ENCODE measurements around the gene CDKAL1.

The CDKAL1 gene

GRCh38 chr6:20684474-20684873, 150.2 kb downstream of the CDKAL1 start:
- no peak for DNase-seq

DNA sequence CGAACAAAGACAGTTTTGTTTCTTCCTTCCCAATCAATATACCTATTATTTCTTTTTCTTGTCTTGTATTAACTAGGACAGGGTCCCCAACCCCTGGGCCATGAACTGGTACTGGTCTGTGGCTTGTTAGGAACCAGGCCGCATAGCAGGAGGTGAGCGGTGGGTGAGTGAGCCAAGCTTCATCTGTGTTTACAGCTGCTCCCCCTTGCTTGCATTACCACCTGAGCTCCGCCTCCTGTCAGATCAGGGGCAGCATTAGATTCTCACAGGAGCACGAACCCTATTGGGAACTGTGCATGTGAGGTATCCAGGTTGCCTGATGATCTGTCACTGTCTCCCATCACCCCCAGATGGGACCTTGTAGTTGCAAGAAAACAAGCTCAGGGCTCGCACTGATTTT, 151.9 kb downstream of the CDKAL1 start:
- DNase-seq, result no peak

GRCh38 chr6:20687494-20687893, 153.2 kb downstream of the CDKAL1 start:
- DNase-seq, result no peak

DNA sequence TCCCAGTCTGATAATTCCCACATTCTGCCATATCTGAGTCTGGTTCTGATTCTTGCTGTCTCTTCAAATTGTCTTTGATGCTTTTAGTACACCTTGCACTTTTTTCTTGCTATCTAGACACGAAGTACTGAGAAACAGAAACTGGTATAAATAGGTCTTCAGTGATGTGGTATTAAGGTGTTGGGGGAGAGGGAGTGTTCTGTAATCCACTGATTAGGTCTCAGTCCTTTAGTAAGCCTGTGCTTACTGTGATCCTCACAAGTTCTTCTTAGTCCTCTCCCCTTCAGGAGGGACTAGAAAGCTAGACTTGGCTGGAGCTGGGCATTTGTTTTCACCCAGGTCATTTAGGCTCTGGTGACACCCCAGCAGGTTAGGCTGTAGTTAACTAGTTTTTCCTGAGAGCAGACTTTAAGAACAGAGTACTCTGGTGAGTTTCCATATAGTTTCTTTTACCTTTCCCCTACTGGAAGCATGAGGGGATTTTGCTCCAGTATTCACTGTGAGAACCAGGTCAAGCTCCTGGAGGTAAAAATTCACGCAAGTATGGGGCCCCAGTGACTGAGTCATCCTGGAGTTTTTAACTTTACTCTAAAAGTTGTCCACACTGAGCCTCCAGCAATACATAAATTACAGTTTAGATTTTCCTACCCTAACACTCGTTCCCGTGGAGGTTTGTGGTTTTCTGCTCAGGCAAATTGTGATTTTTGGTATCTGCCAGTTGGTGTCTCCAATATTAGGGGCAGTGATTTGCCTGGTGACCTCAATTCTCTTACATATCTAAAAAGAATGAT, 154.6 kb downstream of the CDKAL1 start:
- DNase-seq, result no peak

GRCh38 chr6:20691185-20691584, 156.9 kb downstream of the CDKAL1 start:
- no peak for DNase-seq

DNA sequence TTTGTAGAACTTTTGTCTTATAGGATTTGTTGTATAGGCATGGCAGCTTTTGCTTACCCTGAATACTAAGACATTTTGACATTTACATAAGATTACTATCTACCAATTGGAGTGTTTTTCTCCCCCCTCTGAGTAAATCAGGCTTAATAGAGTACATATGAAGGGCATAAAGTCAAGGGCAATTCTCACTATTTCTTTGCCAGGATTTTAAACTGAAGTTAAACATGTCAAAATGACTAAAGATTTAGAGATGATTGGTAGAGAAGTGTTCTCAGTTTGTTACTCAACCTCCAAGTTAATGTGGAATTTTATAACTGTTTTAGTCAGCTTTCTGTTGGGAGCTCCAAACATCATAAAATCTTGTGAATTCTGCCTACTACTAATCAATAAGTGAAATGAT, 157.8 kb downstream of the CDKAL1 start:
- no peak for DNase-seq

DNA sequence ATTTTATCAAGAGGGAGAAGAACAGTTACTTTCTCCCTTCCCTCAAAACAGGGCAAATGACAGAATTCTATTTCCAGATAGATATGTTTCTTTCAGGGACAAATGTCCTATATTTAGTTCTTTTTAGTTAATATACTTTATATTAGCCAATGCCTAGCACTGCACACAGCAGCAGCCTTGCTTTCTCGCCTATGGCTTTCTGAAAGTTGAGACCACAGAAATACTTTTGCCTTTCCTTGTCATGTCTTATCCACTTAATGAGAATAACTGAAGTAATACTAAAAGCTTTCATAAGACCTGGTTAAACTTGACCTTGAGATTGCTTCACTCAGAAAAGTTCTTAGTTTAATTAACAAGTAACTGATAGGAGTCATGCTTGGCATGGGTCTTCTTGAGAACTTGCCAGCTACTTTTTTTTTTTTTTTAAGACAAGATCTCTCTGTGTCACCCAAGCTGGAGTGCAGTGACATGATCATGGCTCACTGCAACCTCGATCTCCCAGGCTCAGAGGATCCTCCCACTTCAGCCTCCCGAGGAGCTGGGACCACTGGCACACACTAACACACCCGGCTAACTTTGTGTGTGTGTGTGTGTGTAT, 159.3 kb downstream of the CDKAL1 start:
- DNase-seq, result no peak

GRCh38 chr6:20696676-20697075, 162.4 kb downstream of the CDKAL1 start:
- DNase-seq, result no peak

DNA sequence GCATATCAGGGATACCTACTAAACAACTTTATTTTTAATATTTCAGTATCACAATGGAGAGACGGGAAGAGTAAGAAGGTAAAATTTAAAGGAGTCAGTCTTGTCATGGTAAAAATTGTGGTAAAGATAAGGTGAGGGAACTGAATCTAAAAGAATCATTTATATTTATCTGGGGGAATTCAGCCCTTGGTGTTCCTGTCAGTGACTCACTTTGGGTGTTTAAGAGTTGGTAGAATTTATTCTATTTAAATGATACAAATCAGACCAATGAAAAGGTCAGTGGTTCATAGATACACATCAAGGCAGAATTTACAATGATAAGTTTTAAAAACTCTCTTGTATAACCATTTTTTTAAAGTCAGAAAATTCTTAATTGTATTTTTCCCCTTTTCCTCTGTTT, 164.4 kb downstream of the CDKAL1 start:
- DNase-seq, result no peak

DNA sequence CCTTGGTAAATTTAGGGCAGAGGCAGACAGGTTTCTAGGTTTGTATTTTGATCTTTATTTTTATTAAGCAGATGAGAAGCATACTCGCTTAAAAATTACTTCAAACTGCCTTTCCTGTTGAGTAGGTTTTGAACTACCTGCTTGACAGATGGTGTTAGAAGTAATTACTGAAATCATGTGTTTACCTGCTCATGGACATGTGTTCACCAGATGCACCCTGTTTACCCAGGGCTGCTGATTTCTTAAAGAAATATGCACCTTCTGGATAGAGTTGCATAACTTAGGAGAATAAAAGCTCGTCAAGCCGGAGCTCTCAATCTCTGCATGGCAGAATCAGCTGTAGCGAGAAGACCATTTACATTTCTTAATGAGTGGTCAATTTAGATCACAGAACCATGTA, 165.1 kb downstream of the CDKAL1 start:
- no peak for DNase-seq

DNA sequence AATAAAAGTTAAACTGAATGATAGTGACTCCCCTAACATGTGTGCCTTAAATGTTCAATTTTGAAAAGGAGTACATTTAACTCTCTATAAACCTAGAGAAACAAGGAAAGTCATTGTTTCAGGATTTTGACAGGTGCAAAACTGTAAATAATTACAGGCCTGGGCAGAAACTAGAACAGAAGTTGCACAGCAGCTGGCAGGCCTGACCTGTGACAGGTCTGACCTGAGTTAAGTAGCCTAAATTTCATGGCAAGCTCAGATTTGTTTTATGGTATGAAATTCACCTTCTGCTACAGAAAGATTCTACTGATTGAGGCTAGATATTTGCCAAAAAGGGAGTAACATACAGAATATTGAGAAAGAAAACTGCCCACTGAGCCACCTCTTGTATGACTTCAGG, 166.1 kb downstream of the CDKAL1 start:
- DNase-seq, result no peak

GRCh38 chr6:20702366-20702765, 168.1 kb downstream of the CDKAL1 start:
- DNase-seq, result no peak

DNA sequence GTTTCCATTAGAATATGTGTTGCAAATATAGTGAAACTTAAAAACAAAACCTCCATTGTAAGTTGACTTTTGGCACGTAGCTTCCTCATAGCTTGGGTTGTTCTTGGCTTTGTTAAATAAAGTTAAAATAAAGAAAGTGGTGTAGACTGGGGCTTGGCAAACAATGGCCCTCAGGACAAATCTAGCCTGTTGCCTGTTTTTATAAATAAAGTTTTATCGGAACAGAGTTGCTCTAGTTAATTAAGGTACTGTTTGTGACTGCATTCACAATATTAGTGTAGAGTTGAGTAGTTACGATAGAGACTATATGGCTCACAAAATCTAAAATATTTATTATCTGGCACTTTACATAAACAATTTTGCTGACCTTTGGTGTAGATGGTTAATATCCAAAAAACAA, 168.8 kb downstream of the CDKAL1 start:
- no peak for DNase-seq

- DNase-seq, result no peak
Observed at GRCh38 chr6:20704325-20705025, 170.2 kb downstream of the CDKAL1 start.

DNA sequence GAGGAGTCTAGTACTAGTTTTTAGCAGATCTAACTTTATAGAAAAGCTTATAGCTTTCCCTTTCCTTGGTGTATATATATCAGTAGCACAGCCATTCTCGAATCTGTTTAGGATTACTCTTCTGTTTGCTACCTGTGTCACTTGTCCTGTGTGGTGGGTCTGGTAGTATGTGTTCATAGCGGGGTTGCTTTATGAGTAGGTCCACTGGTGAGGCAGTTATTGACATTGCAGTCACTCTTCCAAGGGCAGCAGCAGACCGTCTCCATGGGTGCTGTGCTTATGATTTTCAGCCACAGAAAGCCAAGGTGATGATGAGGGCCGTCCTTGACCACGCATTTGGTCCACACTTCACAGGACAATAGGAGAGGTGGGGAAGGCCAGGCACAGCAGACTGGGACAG, 171.5 kb downstream of the CDKAL1 start:
- no peak for DNase-seq

- DNase-seq, result no peak
Observed at GRCh38 chr6:20706238-20706938, 172.1 kb downstream of the CDKAL1 start.

- no peak for DNase-seq
Observed at GRCh38 chr6:20706939-20707485, 172.8 kb downstream of the CDKAL1 start.

GRCh38 chr6:20707870-20708269, 173.6 kb downstream of the CDKAL1 start:
- DNase-seq, result no peak

- no peak for DNase-seq
Observed at GRCh38 chr6:20708367-20709124, 174.3 kb downstream of the CDKAL1 start.

- no peak for DNase-seq
Observed at GRCh38 chr6:20709451-20709850, 175.2 kb downstream of the CDKAL1 start.

DNA sequence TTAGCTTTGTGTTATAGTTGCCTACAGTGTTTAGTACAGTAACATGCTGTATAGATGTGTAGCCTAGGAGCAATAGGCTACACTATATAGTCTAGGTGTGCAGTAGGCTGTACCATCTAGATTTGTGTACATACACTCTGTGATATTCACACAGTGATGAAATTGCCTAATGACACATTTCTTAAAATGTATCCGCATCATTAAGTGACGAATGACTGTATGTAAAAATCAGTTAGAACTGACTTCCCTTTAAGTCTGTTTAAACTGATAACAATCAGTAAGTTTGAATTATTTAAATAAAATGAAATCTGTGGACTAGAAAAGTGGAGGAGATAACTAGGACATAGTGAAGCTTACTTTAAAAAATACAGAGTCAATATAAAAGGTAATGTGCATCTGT, 176.1 kb downstream of the CDKAL1 start:
- no peak for DNase-seq

DNA sequence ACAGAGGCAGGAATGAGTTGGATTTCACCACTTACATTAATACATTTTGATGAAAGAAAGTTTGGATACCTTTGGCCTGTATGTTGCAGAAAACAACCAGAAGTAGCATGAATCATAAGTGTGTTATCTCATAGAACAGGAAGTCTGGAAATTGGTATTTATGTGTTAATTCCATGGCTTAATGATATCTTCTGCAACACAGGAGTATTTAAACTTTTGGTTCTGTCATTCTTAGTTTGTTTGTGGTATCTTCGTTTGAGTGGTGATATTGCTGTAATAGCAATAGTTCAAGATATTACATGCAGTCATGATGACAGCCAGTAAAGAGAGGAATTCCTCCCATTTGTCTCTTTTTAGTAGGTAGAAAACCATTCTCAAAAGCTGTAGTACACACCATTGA, 177.3 kb downstream of the CDKAL1 start:
- no peak for DNase-seq

All from activated T-cell treated with anti-CD3 and anti-CD28 coated beads, Interleukin-2, amount 50 U/mL, for 48 hours (primary cell).